ENCODE measurements around the gene RAB11FIP4.

- no peak for TF ChIP-seq CTCF (IDR thresholded peaks at IDR 0.05)
- no peak for TF ChIP-seq POLR2A (IDR thresholded peaks at IDR 0.05)
- TF ChIP-seq POLR2AphosphoS5 (IDR thresholded peaks at IDR 0.05) = no peak
- no peak for TF ChIP-seq EP300 (IDR thresholded peaks at IDR 0.05; ENCODE audit: low read depth)
Observed at GRCh38 chr17:31392002-31392855, 754 bp downstream of the RAB11FIP4 start.

Data from transverse colon (tissue), 4 donors.